Mammary epithelial cell (primary cell): ENCODE measurements around the gene OLA1.

Source experiments
- EZH2 ChIP-seq: IDR thresholded peaks from 2 replicates; pipeline ENCODE4 v1.6.1; 2012; ENCODE audit warnings: low read length, inconsistent platforms, borderline replicate concordance
- TF ChIP-seq, protein P1 (sequence below), 2 donors: IDR thresholded peaks in 1 of 2; conservative IDR thresholded peaks in 1 of 2; 2 replicates each; pipeline ENCODE4 v1.5.1; 2011 to 2012; ENCODE audit warnings: inconsistent platforms in 2 of 2, low read length in 2 of 2, mild to moderate bottlenecking in 2 of 2, control low read depth in 1 of 2, low read depth in 1 of 2; ENCODE audit not compliant: insufficient read depth in 1 of 2; ENCODE audit errors: extremely low read depth in 1 of 2

DNA sequence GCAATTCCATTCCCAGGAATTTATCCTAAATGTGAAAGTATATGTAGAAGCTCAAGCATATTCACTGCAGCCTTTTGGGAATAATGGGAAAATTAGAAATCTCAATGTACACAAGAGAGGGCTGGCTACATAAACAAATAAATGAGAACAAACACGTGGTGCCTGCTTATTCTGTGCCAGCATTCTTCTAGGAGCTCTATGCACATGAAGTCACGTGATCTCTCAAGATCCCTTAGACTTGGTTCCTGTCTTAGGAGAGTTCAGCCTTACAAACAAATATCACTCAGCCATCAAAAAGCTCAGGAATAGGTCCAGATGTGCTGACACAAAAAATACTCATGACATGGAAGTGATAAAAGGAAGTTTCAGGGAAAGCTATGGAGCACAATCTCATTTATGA is 190.3 kb downstream of the OLA1 start:
- TF ChIP-seq, protein P1, sequence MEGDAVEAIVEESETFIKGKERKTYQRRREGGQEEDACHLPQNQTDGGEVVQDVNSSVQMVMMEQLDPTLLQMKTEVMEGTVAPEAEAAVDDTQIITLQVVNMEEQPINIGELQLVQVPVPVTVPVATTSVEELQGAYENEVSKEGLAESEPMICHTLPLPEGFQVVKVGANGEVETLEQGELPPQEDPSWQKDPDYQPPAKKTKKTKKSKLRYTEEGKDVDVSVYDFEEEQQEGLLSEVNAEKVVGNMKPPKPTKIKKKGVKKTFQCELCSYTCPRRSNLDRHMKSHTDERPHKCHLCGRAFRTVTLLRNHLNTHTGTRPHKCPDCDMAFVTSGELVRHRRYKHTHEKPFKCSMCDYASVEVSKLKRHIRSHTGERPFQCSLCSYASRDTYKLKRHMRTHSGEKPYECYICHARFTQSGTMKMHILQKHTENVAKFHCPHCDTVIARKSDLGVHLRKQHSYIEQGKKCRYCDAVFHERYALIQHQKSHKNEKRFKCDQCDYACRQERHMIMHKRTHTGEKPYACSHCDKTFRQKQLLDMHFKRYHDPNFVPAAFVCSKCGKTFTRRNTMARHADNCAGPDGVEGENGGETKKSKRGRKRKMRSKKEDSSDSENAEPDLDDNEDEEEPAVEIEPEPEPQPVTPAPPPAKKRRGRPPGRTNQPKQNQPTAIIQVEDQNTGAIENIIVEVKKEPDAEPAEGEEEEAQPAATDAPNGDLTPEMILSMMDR (conservative IDR thresholded peaks at IDR 0.05 in 1 of 2, IDR thresholded peaks at IDR 0.05 in 1 of 2; ENCODE audit: extremely low read depth in 1 of 2, insufficient read depth in 1 of 2, low read depth in 1 of 2, low read length in 2 of 2), result no peak
- TF ChIP-seq EZH2, result no peak
